Natural killer cell (primary cell): ENCODE measurements around the gene PKN3. TPM values are rescaled to one million over a fixed set of nuclear protein-coding genes. Genes with fewer than 3 reads are reported as not detected.
"Not testable (repeated sequence)": the region's sequence is repeated elsewhere in the genome, so short reads cannot be mapped to it uniquely, and the experiment has no call there.

Experiments used
- ATAC-seq, 3 donors: fragments of 150-1000 bp in 2 of 3; fragments of 200-7000 bp in 1 of 3; cut with Tn5 transposase; 1 replicate in 1 of 3; 2 replicates in 2 of 3; pipeline ENCODE4 v1.10.0; 2021; ENCODE audit warnings: mild to moderate bottlenecking in 2 of 3, moderate library complexity in 2 of 3
- DNase-seq, 2 donors: peaks; one replicate each; pipeline versions ENCODE4 v3.0.0 to v3.0.0-alpha.2; 2013 to 2021; ENCODE audit warnings: mixed read lengths in 1 of 2
- H3K27ac ChIP-seq: one replicate; pipeline ENCODE4 v1.5.1; 2013; ENCODE audit warnings: mild to moderate bottlenecking, low read length
- H3K27me3 ChIP-seq: one replicate; pipeline ENCODE4 v1.6.1; 2013; ENCODE audit warnings: low read length; ENCODE audit not compliant: control insufficient read depth, insufficient read depth
- H3K36me3 ChIP-seq: one replicate; pipeline ENCODE4 v1.6.1; 2013; ENCODE audit warnings: low read length; ENCODE audit not compliant: control insufficient read depth, insufficient read depth
- H3K4me1 ChIP-seq: one replicate; pipeline ENCODE4 v1.6.1; 2013; ENCODE audit warnings: low read length; ENCODE audit not compliant: control insufficient read depth, insufficient read depth
- H3K4me3 ChIP-seq: one replicate; pipeline ENCODE4 v1.5.1; 2013; ENCODE audit warnings: low read length
- H3K9me3 ChIP-seq: one replicate; pipeline ENCODE4 v1.6.1; 2013; ENCODE audit warnings: low read length; ENCODE audit not compliant: control insufficient read depth, insufficient read depth
- H3K27ac Mint-ChIP-seq, 2 donors: one replicate each; pipeline ENCODE4 v1.8.0; 2022; ENCODE audit warnings: mild to moderate bottlenecking in 2 of 2, mixed read lengths in 2 of 2, moderate library complexity in 1 of 2
- H3K27me3 Mint-ChIP-seq, 2 donors: one replicate each; pipeline ENCODE4 v1.8.0; 2022; ENCODE audit warnings: low read depth in 2 of 2, mixed read lengths in 2 of 2
- H3K36me3 Mint-ChIP-seq: one replicate; pipeline ENCODE4 v1.8.0; 2022; ENCODE audit warnings: mixed read lengths
- H3K4me1 Mint-ChIP-seq, 2 donors: one replicate each; pipeline ENCODE4 v1.8.0; 2022; ENCODE audit warnings: mixed read lengths in 2 of 2
- H3K4me3 Mint-ChIP-seq: one replicate; pipeline ENCODE4 v1.8.0; 2022; ENCODE audit warnings: mild to moderate bottlenecking, moderate library complexity, mixed read lengths
- H3K9me3 Mint-ChIP-seq, 2 donors: one replicate each; pipeline ENCODE4 v1.8.0; 2022; ENCODE audit warnings: mixed read lengths in 2 of 2
- CTCF ChIP-seq: fragments of 200-600 bp; IDR thresholded peaks from one replicate; pipeline ENCODE4 v1.8.0; 2022; ENCODE audit warnings: antibody characterized with exemption
- WGBS: methylation state at CpG from one replicate; pipeline ENCODE4 v1.1.7; 2013; ENCODE audit warnings: missing lambda C conversion rate; ENCODE audit not compliant: insufficient coverage; 5-methylcytosine and 5-hydroxymethylcytosine counted together
- intact Hi-C: fragments of 100-400 bp; cut with micrococcal nuclease; formaldehyde crosslinking; loops from one replicate; pipeline ENCODE4 v1.14.2; 2022
- total RNA-seq, 4 donors: library from RNA; stranded (reverse); fragments of 120-200 nt in 1 of 4; gene quantifications; one replicate each; pipeline versions ENCODE4 v1.2.3 to v1.2.4, GENCODE V29; 2013 to 2022

PKN3 gene
- total RNA-seq, 3 donors from 2014 or later (not counting 1 experiment from before 2014, with no cell fraction given): 3.6 to 4.5 (median 3.9) TPM

- Mint-ChIP-seq H3K4me3 (peak overlapping the region; percentile 99), H3K27me3 (no peaks in the 10 kb centered on the region), H3K27ac (peak overlapping the region; percentile 87 to 92), H3K4me1 (peaks cover 49 to 59% of the 10 kb centered on the region in 2 donors), H3K36me3 (peaks cover 33% of the 10 kb centered on the region), H3K9me3 (no peaks in the 10 kb centered on the region)
- no peaks in the 10 kb centered on the region for H3K9me3 ChIP-seq
- H3K4me1 ChIP-seq: peaks cover 41% of the 10 kb centered on the region
- intact Hi-C loops: loop anchor here (1.0 kb wide), 1 partner anchor 34 kb away; the partner anchor contains the start of gene ZDHHC12
- under 1% methylated on average over 76 of the region's 83 CpGs for WGBS
- H3K27me3 ChIP-seq: no peaks in the 10 kb centered on the region
- peak; percentile 13 to 28 (median 25) for ATAC-seq
- TF ChIP-seq CTCF: no peak
- peak overlapping the region; percentile 48 for H3K4me3 ChIP-seq
- peak overlapping the region; percentile 55 for H3K27ac ChIP-seq
- peak; percentile 30 to 84 for DNase-seq
- peaks cover 33% of the 10 kb centered on the region for H3K36me3 ChIP-seq
These were observed 12.3 kb upstream of the PKN3 start for GRCh38 chr9:128689820-128690683.

GRCh38 chr9:128690684-128691034 is 11.6 kb upstream of the PKN3 start:
- no peaks in the 10 kb centered on the region for H3K9me3 Mint-ChIP-seq
- peaks cover 33% of the 10 kb centered on the region for H3K36me3 Mint-ChIP-seq
- TF ChIP-seq CTCF: no peak
- 11% methylated on average over 5 of the region's 5 CpGs for WGBS
- peak overlapping the region; percentile 48 for H3K4me3 ChIP-seq
- H3K4me1 ChIP-seq: peaks cover 35% of the 10 kb centered on the region
- peaks cover 43 to 53% of the 10 kb centered on the region in 2 donors for H3K4me1 Mint-ChIP-seq
- H3K27me3 ChIP-seq: no peaks in the 10 kb centered on the region
- no peaks in the 10 kb centered on the region for H3K27me3 Mint-ChIP-seq
- peak overlapping the region; percentile 99 for H3K4me3 Mint-ChIP-seq
- DNase-seq: no peak
- H3K27ac Mint-ChIP-seq: peak overlapping the region; percentile 87 to 92
- H3K27ac ChIP-seq: peak overlapping the region; percentile 55
- H3K9me3 ChIP-seq: no peaks in the 10 kb centered on the region
- H3K36me3 ChIP-seq: peaks cover 35% of the 10 kb centered on the region
- intact Hi-C loops: no loop called here
- ATAC-seq: no peak

GRCh38 chr9:128693738-128694137 is 8.6 kb upstream of the PKN3 start:
- ATAC-seq, H3K27me3 ChIP-seq, H3K27ac ChIP-seq, H3K9me3 Mint-ChIP-seq, H3K4me3 ChIP-seq, DNase-seq, H3K4me1 ChIP-seq, intact Hi-C loops, H3K27me3 Mint-ChIP-seq, H3K9me3 ChIP-seq: not testable (repeated sequence)
- Mint-ChIP-seq H3K36me3 (peaks cover 42% of the 10 kb centered on the region), H3K27ac (peak overlapping the region; percentile 68 to 92), H3K4me1 (peaks cover 30 to 32% of the 10 kb centered on the region in 2 donors), H3K4me3 (peak overlapping the region; percentile 14)
- 82% methylated on average over 3 of the region's 3 CpGs for WGBS
- H3K36me3 ChIP-seq: peaks cover 44% of the 10 kb centered on the region

GRCh38 chr9:128694344-128694743 is 8.0 kb upstream of the PKN3 start:
- Mint-ChIP-seq H3K4me3 (no peak overlapping the region), H3K27me3 (no peaks in the 10 kb centered on the region), H3K36me3 (peaks cover 42% of the 10 kb centered on the region), H3K9me3 (no peaks in the 10 kb centered on the region), H3K4me1 (peaks cover 30 to 32% of the 10 kb centered on the region in 2 donors), H3K27ac (peak overlapping the region in 1 of 2 donors; percentile 92)
- WGBS: 77% methylated on average over 6 of the region's 6 CpGs
- Histone ChIP-seq H3K27ac (no peak overlapping the region), H3K4me3 (no peak overlapping the region), H3K9me3 (no peaks in the 10 kb centered on the region), H3K4me1 (peaks cover 5% of the 10 kb centered on the region), H3K27me3 (no peaks in the 10 kb centered on the region), H3K36me3 (peaks cover 44% of the 10 kb centered on the region)
- ATAC-seq: no peak
- no peak for DNase-seq
- no peak for TF ChIP-seq CTCF
- intact Hi-C loops: no loop called here
